Non-pigmented ciliary epithelial cell (primary cell): ENCODE measurements around the gene HLF.

Experiments
- DNase-seq: peaks from one replicate; pipeline ENCODE4 v3.0.0-alpha.2; 2010; ENCODE audit warnings: low read depth

Gene HLF

GRCh38 chr17:55363033-55363432 lies 98.3 kb downstream of the HLF start:
- DNase-seq = no peak

GRCh38 chr17:55366020-55366481 lies 101.3 kb downstream of the HLF start:
- no peak for DNase-seq

DNA sequence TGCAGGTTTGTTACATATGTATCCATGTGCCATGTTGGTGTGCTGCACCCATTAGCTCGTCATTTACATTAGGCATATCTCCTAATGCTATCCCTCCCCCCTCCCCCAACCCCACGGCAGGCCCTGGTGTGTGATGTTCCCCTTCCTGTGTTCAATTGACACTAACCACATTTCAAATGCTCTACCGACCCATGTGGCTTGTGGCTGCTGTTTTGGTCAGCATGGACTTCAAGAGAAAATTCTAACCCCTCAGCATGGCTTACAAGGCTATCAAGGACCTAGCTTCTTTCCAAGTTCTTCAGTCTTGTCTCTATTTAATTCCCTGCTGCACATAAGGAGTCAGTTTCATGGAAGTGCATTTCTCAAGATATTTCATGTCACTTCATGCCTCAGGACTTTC lies 103.9 kb downstream of the HLF start:
- DNase-seq = no peak
